Sigmoid colon (tissue), 4 donors: ENCODE data around the gene GRIA1.

ENCODE experiments used
- POLR2AphosphoS5 ChIP-seq, 4 donors: sonication (generic); formaldehyde crosslinking; IDR thresholded peaks; one replicate each; pipeline ENCODE4 v1.6.1; 2017; ENCODE audit warnings: antibody characterized with exemption in 4 of 4
- TF ChIP-seq, protein P1 (sequence below), 4 experiments: fragments of 450-650 bp in 3 of 4; fragments of 200-600 bp in 1 of 4; IDR thresholded peaks; one replicate each; pipeline ENCODE4 v1.5.1; 2016 to 2019; ENCODE audit warnings: antibody characterized with exemption in 4 of 4, mild to moderate bottlenecking in 3 of 4, moderate library complexity in 2 of 4

DNA sequence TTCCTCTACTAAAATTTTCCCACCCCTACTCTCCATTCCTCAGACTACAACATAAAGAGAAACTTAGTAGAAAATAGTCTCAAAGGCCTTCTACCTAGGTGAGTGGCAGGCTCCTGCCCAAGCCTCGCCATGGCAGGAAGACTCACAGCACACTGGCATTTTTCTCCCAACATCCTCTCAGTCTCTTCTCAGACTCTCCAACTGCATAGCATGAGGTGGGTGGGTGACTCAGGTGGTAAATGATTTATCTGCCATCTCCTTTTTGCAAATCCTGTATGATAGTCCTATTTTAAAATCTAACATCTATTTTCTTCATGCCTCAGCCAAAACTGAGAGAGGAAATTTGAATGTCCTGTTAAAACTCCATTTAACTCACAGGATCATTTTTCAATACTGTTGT, 33.5 kb upstream of the GRIA1 start:
- TF ChIP-seq POLR2AphosphoS5 (IDR thresholded peaks at IDR 0.05), result no peak
- TF ChIP-seq, protein P1, sequence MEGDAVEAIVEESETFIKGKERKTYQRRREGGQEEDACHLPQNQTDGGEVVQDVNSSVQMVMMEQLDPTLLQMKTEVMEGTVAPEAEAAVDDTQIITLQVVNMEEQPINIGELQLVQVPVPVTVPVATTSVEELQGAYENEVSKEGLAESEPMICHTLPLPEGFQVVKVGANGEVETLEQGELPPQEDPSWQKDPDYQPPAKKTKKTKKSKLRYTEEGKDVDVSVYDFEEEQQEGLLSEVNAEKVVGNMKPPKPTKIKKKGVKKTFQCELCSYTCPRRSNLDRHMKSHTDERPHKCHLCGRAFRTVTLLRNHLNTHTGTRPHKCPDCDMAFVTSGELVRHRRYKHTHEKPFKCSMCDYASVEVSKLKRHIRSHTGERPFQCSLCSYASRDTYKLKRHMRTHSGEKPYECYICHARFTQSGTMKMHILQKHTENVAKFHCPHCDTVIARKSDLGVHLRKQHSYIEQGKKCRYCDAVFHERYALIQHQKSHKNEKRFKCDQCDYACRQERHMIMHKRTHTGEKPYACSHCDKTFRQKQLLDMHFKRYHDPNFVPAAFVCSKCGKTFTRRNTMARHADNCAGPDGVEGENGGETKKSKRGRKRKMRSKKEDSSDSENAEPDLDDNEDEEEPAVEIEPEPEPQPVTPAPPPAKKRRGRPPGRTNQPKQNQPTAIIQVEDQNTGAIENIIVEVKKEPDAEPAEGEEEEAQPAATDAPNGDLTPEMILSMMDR (IDR thresholded peaks at IDR 0.05), result no peak
